HG03095 (cell line): ENCODE measurements around the gene COX14.
"Not testable (repeated sequence)": the region's sequence is repeated elsewhere in the genome, so short reads cannot be mapped to it uniquely, and the experiment has no call there.

Source experiments
- ATAC-seq: cut with Tn5 transposase; IDR thresholded peaks from one replicate; pipeline ENCODE4 v1.9.1; 2021; ENCODE audit warnings: moderate library complexity; ENCODE audit not compliant: unreplicated experiment

COX14 gene

DNA sequence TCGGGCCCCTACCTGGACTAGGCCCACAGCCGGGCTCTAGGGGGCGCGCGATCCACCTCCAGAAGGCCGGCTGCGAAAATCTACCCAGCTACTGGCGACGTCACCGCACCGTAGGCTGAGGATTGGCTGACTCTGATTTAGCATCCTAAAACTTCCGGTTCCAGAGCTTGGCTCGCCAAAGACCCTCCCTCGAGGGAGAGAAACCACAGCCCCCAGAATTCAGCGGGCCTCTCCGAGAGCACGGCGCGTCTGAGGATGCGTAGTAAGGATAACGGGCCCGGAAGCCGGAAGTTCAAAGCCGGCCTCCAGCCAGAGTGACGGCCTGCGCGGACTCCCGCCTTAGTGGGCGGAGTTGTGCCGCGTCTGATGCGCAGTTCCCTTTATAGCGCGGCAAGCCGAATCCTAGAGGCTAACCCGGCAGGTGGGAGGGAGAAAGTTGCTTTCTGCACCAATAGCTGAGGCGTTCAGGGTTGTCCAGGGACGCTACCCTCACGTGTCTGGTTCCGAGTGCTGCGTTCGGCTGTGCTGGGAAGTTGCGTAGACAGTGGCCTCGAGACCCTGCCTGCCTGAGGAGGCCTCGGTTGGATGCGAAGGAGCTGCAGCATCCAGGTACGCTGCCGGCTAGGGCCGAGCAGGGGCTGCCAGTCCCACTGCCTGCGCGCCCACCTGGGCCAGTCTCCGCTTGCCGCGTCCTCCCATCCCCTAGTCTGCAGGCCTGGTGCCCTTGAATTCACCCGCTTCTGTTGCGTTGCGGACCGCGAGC, at the start of gene COX14:
COX14 (plus strand) TSS at position 544 of the 763 bp plus-strand sequence. CDS start 7,808 bp downstream, outside the sequence.
- ATAC-seq: peak; percentile 71

DNA sequence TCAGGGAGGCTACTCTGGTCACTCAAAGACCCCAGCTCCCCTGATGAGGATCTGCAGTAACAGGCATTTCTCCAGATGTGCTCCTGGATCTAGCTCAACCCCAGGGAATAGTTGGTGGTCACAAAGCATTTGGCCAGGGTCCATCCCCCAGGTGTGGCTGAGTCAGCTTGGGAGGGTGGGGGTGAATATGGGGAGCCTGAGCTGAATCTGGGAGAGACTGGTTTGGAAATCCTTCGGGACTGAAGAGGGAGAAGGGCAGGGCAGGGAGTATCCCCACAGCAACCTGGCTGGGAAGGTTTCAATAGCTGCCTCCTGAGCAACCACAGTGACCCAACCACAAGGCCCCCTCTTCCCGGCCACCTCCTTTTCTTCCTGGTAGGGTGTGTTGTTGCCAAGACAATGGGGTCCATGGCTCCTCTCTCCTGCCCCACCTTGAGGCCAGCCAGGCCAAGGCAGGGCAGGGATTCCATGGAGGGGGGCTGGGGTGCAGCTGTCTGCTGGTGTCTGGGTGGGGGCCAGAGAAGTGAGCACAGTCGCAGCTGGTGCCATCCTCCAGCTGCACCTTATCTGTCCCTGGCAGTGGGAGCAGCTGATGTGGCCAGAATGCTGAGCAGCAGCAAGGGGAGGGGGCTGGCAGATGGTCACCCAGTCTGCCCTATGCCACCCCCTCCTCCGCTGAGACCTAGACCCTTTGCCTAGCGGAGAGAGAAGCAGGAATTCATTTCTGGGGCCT, 49.1 kb upstream of the COX14 start:
- ATAC-seq: no peak

DNA sequence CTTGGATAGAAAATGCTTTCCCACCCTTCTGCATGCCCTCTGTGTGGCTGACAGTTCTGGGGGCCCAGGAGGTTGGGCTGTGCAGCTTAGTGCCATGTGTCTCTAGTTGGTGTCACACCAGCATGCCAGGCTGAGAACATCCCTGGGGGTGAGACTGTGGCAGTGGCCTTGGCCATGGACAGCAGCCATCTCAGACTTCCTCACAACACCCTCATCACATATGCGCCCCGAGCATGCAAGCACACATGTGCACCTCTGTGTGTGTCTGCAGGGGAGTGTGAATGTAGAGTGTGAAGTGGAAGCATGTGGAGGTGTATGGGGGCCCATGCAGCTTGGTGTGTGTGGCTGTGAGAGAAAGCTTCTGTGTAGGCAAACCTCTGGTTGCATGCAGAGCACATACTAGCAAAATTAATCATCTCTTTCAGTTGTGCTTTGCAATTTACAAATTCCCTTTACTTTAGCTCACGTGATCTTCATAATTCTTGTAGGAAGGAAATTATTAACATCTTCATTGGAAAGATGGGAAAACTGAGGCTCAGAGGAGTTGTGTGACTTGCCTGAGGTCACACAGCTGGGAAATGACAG, 46.2 kb upstream of the COX14 start:
- no peak for ATAC-seq

DNA sequence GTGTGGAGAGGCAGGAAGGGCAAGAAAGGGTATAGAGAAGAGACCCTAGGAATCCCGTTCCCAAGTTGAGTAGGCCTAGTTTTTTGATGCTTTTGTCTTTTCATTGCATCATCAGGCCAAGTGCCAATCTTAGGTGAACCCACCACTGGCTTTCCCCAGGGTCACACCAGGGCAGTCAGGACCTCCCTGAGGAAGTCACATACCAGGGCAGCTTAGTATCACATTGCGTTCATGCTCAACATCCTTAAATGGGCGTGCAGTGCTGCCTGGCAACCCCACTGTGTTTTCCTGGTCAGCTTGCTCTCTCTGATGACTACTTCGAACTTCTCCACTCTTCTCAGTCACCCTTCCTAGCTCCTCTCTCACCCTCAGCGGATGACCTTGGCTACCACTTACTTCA, 45.6 kb upstream of the COX14 start:
- no peak for ATAC-seq

DNA sequence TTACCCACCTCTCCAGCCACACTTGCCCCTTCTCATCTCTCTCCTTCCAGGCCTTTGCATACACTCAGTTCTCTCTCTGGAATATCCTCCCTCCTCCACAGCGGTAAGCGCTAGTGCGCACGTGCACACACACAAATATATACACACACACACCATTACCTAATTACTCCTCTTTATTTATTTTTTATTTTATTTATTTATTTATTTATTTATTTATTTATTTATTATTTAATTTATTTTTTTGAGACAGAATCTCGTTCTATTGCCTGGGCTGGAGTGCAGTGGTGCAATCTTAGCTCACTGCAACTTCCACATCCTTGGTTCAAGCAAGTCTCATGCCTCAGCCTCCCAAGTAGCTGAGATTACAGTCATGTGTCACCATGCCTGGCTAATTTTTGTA, 43.0 kb upstream of the COX14 start:
- no peak for ATAC-seq

DNA sequence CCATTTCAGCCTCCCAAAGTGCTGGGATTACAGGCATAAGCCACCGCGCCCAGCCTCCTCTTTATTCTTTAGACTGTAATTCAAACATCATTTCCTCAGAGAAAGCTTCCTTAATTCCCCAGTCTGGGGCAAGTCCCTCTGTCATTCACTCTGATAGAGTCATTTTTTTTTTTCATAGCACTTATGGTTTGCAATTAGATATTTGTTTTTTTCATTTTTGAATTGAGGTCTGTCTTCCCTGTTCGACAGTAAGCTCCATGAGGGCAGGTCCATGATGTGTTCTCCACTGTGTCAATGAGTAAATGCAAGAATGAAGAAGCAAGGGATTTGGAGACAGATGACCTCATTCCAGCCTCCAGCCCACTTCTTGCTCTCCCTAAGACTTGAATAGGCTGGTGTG, 42.5 kb upstream of the COX14 start:
- ATAC-seq: no peak

DNA sequence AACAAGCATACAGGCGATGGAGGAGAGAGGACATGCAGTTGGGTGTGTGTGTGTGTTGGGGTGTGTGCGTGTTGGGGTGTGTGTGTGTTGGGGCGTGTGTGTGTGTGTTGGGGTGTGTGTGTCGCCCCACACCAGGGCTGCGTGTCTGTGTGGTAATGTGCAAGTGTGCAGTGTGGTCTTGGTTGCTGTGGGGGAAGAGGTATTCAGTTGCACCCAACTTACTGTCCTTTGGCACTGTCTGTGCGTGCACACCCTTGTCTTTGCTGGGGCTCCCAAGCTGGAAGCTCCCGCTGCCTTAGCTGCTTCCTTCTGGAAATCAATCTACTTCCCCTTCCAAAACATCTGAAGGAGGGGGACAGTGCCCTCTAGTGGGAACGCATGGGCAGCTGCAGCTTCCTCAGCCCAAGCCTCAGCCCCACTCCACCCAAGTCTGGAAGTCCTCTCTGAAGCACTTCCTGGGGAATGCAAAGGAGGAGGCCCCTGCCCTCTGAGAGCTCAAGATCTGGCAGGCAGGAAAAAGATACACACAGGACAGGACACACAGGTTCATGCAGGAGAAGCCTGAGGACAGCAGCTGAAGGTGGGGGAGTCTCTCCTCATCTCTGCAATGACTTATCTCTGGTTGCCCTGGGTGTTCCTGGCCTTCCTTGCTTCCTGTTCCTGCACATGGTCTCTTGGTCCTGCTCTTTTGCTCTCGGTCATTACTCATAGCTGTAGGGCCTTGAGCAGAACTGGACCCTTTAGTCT, 41.5 kb upstream of the COX14 start:
- no peak for ATAC-seq

DNA sequence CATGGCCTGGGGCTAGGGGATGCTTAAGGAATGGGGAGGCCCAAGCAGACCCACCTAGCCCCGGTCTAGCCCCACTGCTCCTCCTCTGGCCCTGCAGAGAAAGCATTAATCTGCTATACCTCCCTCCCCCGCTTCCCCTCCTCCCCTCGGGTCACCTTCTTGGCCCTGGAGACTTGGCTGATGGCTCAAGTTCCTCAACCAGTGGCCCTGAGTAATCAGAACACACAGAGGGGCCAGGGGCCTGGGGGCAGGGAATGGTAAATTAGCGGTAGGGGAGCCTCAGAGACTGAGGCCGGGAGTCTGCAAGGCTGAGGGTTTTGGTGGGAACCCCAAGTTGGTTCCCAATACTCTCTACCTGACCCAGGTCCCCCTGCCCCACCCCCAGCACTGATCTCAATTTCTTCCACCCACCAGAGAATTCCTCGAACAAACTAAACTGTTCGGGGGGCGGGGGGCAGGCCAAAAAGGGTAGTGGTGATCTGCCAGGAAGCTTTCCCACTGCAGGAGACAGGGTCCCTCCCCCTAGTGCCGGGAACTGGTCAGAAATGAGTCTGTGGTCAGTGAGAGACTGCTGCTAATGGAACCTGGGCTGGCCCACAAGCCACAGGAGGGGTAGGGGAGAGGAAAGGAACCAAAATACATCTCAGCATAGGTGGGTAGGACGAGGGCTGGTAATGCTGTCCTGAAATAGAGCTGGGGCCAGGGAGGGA, 39.7 kb upstream of the COX14 start:
- no peak for ATAC-seq

DNA sequence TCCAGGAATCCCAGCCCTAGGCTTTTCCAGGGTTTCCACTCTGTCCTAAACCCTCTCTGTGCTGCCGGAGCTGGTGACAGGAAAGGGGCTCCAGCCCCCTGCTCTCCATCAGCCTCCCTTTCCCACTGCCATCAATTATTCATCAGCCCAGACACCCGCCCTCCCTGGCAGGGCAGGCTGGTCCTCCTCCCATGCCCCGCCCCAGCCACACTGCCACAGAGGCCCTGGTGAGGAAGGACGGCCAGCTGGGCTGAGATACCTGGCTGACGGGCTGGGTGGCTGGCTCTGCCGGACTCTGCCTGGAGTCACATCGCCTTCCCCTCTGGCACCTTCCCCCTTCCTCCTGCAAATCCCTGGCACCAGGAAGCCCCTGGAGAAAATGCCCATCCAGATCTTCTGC, 38.8 kb upstream of the COX14 start:
- no peak for ATAC-seq

DNA sequence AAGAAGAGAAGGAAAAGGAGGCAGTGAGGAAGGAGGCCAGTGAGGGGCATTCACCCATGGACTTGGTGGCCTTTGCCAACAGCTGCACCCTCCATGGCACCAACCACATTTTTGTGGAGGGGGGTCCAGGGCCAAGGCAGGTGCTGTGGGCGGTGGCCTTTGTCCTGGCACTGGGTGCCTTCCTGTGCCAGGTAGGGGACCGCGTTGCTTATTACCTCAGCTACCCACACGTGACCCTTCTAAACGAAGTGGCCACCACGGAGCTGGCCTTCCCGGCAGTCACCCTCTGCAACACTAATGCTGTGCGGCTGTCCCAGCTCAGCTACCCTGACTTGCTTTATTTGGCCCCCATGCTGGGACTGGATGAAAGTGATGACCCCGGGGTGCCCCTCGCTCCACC, 38.3 kb upstream of the COX14 start:
- ATAC-seq: no peak

DNA sequence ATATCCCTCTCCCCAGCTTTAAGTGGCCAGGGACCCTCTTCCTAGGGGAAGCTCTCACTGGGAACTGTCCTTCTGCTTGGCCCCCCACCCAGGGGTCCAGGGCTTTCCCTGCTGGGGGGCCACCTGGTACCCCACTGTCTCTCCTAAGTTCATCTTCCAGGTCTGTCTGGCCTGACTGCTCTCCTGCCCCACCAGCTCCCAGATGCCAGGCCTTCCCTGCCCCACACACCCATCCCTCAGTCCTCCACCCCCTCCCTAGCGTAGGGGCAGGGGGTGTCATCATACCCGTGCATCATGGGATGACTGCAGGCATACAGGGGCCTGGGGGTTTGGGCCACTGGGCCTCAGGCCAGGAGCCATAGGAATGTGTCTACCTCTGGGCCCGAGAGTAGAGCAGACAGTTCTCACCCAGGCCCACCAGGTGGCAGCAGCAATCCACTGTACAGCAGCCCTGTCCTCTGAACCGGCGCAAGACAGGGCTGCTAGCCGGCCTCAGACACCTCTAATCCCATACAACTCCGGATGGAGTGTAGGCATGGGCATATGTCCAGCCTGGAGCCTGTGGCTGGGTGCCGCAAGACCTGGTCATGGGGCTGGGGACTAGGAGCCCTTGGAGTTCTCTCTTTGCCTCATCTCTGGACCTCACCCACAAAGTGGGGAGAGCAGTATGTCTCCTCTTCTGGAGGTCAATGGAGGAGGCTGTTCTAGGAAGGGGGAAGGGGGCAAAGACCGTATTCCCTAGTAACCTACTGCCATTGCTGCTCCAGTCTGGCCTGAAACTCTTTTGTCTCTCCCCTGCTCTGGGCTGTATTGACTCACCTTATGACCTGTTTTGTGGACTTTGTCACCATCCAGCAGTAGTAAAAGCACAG, 36.9 kb upstream of the COX14 start:
- peak; percentile 69 for ATAC-seq

DNA sequence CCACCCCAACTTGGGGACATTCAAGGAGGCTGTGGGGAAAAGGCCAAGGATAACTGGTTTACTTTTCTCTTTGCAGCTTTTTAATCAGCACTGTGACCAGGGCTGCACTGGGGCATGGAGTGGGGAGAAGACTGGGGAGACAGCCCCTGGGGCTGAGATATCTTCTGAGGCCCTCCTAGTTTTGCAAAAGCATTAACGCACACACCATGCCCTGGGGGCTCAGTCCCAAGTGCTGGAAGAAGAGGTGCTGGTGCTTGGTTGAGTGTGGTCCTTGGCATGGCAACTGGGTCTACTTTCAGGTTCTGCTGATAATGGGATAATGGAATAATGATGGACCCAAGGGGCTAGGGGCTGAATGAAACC, 36.2 kb upstream of the COX14 start:
- ATAC-seq: no peak

DNA sequence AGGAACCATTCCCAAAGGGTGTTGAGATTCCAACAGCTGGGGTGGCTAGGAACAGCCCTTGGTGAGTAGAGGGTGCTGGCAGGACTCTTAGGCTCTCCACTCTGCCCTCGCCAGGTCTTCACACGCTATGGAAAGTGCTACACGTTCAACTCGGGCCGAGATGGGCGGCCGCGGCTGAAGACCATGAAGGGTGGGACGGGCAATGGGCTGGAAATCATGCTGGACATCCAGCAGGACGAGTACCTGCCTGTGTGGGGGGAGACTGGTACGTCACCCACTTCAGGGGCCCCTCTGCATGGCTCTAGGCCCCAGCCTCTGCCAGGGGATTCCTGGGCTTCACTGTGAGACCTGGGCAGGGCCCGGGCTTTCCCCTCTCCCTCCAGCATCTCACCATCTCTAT, 34.9 kb upstream of the COX14 start:
- no peak for ATAC-seq

DNA sequence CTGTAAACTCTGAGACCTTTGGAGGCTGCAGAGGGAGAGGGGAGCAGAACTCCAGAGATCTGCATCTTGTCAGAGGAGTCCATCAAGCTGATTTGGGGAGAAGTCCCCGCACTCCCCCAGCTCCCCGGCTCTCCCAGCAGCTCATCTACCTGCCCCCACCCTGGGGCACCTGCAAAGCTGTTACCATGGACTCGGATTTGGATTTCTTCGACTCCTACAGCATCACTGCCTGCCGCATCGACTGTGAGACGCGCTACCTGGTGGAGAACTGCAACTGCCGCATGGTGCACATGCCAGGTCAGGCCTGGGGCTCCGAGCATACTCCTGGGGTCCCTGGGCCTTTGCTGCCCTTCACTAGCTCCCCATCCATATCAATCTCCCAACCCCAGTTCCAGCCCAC, 33.8 kb upstream of the COX14 start:
- no peak for ATAC-seq

DNA sequence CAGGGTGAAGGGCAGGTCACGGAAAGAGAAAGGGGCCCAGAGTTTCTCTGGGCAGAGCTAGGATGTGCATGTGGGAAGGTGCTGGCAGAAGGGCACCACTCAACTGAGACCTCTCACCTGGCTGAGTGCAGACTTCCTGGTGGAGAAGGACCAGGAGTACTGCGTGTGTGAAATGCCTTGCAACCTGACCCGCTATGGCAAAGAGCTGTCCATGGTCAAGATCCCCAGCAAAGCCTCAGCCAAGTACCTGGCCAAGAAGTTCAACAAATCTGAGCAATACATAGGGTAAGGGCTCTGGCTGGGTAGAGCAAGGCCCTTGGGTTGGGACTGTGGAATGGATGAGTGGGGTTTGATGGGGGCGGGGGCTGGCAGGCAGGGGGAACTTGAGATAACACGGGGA, 32.3 kb upstream of the COX14 start:
- no peak for ATAC-seq

DNA sequence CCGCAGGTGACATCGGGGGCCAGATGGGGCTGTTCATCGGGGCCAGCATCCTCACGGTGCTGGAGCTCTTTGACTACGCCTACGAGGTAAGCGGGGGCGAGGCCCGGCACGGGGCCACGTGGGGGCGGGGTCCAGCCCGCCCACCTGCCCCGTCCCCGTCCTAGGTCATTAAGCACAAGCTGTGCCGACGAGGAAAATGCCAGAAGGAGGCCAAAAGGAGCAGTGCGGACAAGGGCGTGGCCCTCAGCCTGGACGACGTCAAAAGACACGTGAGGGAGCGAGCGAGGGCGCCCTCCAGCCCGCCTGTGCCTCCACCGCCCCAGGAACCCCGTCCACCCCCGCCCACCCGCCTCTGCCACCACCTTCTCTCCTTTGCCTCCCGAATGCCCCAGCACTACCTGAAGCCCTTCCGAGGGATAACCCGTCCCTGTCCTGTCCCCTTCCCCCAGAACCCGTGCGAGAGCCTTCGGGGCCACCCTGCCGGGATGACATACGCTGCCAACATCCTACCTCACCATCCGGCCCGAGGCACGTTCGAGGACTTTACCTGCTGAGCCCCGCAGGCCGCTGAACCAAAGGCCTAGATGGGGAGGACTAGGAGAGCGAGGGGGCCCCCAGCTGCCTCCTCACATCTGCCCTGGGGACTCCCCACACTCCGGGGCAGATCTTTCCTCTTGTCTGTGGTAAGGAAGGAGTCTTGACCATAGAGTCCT, 30.8 kb upstream of the COX14 start:
- ATAC-seq: no peak

DNA sequence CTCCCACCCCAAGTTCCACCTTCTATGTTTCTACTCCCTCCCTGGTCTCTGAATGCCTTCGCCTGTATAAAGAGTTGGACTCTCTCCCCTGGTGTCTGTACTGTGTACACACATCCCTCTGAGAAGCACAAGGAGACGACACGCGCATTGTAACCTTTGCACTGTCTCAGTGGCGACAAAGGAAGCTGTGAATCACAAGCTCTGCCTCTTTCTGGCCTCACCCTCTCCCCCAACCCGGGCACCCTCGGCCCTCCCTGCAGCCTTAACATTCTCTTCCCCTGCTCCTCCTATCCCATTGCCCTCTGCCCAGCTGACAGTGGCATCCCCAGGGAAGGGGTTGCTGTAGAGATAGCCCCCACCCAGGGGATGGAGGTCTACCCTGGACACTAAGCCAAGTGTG, 29.4 kb upstream of the COX14 start:
- ATAC-seq: no peak

DNA sequence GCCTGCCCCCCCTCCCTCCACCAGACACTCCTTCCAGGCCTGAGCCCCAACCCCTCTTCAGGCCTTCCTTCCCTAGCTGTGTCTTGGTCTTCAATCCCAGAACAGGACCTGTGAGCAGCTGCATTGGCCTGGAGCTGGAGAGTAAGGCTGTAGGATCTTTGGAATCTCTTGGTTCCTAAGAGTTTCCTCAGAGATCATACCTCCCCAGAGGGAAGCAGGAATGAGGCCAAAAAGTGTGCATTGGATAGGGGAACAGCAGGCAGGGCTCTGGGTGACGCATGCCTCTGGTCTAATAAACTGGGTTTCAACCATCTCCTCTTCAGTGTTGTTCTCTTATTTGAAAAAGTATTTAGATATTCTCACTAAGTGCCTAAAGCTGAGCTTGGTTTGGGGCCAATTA, 28.7 kb upstream of the COX14 start:
- ATAC-seq: no peak

DNA sequence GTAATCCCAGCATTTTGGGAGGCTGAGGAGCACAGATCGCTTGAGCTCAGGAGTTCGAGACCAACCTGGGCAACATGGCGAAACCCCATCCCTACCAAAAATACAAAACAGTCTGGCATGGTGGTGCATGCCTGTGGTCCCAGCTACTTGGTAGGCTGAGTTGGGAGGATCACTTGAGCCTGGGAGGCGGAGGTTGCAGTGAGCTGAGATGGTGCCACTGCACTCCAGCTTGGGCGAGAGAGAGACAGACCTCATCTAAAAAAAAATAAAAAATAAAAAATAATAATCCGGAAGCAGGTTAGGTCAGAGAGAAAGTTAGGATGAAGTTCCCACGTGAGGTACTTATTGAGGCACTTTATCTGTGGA, 27.6 kb upstream of the COX14 start:
- ATAC-seq: not testable (repeated sequence)
